NT2/D1 (cell line): Measurements from ENCODE around the gene CHN1.

Experiments
- SUZ12 ChIP-seq: IDR thresholded peaks from 2 replicates; pipeline ENCODE4 v1.6.1; 2011; ENCODE audit not compliant: insufficient read length, insufficient read depth; ENCODE audit errors: extremely low read depth
- YY1 ChIP-seq: IDR thresholded peaks from 2 replicates; pipeline ENCODE4 v1.6.1; 2011; ENCODE audit not compliant: insufficient read length, insufficient read depth

- TF ChIP-seq YY1 (no peak), SUZ12 (no peak)
Observed at GRCh38 chr2:174931724-174932123, 73.5 kb downstream of the CHN1 start.
